ENCODE results near the gene RPA1.

The RPA1 gene

GRCh38 chr17:1912146-1912545, 82.3 kb downstream of the RPA1 start:
- no peak for DNase-seq

GRCh38 chr17:1913702-1914101, 83.9 kb downstream of the RPA1 start:
- DNase-seq = no peak

- no peak for DNase-seq
Observed at GRCh38 chr17:1914661-1915083, 84.9 kb downstream of the RPA1 start.

- DNase-seq = no peak
Observed at GRCh38 chr17:1915889-1916288, 86.1 kb downstream of the RPA1 start.

GRCh38 chr17:1916316-1916715, 86.5 kb downstream of the RPA1 start:
- DNase-seq = no peak

GRCh38 chr17:1916963-1917715, 87.3 kb downstream of the RPA1 start:
- no peak for DNase-seq

- DNase-seq = no peak
Observed at GRCh38 chr17:1918346-1919162, 88.7 kb downstream of the RPA1 start.

GRCh38 chr17:1919201-1919600, 89.4 kb downstream of the RPA1 start:
- DNase-seq = no peak

- DNase-seq = no peak
Observed at GRCh38 chr17:1920948-1921351, 91.1 kb downstream of the RPA1 start.

- DNase-seq = no peak
Observed at GRCh38 chr17:1928976-1929375, 99.2 kb downstream of the RPA1 start.

- no peak for DNase-seq
Observed at GRCh38 chr17:1930337-1930645, 100.5 kb downstream of the RPA1 start.

GRCh38 chr17:1931844-1932579, 102.2 kb downstream of the RPA1 start:
- DNase-seq = no peak

- no peak for DNase-seq
Observed at GRCh38 chr17:1933875-1934715, 104.3 kb downstream of the RPA1 start.

- no peak for DNase-seq
Observed at GRCh38 chr17:1934901-1935300, 105.1 kb downstream of the RPA1 start.

GRCh38 chr17:1936766-1937165, 107.0 kb downstream of the RPA1 start:
- no peak for DNase-seq

- no peak for DNase-seq
Observed at GRCh38 chr17:1937461-1937860, 107.7 kb downstream of the RPA1 start.

GRCh38 chr17:1939981-1940809, 110.4 kb downstream of the RPA1 start:
- no peak for DNase-seq

GRCh38 chr17:1940810-1941185, 111.0 kb downstream of the RPA1 start:
- no peak for DNase-seq

GRCh38 chr17:1941272-1942065, 111.7 kb downstream of the RPA1 start:
- DNase-seq = no peak

- no peak for DNase-seq
Observed at GRCh38 chr17:1942066-1942365, 112.2 kb downstream of the RPA1 start.

All from CD4-positive, alpha-beta T cell treated with Interleukin-4 for 1 hour (primary cell).